ENCODE measurements around the gene PCDHGA5.
"Not testable (repeated sequence)": the region's sequence is repeated elsewhere in the genome, so short reads cannot be mapped to it uniquely, and the experiment has no call there.

PCDHGA5 gene

DNA sequence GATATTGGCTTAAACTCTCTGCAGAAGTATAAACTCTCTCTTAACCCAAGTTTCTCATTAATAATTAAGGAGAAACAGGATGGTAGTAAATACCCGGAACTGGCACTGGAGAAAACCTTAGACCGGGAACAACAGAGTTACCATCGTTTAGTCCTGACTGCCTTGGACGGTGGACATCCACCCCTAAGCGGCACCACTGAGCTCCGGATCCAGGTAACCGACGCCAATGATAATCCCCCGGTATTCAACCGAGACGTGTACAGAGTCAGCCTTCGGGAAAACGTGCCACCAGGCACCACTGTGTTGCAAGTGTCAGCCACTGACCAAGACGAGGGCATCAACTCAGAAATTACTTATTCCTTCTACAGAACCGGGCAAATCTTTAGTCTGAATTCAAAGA is 34.6 kb downstream of the PCDHGA5 start:
- TF ChIP-seq, protein P1, sequence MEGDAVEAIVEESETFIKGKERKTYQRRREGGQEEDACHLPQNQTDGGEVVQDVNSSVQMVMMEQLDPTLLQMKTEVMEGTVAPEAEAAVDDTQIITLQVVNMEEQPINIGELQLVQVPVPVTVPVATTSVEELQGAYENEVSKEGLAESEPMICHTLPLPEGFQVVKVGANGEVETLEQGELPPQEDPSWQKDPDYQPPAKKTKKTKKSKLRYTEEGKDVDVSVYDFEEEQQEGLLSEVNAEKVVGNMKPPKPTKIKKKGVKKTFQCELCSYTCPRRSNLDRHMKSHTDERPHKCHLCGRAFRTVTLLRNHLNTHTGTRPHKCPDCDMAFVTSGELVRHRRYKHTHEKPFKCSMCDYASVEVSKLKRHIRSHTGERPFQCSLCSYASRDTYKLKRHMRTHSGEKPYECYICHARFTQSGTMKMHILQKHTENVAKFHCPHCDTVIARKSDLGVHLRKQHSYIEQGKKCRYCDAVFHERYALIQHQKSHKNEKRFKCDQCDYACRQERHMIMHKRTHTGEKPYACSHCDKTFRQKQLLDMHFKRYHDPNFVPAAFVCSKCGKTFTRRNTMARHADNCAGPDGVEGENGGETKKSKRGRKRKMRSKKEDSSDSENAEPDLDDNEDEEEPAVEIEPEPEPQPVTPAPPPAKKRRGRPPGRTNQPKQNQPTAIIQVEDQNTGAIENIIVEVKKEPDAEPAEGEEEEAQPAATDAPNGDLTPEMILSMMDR (IDR thresholded peaks at IDR 0.05) = no peak
- TF ChIP-seq ZFX (IDR thresholded peaks at IDR 0.05; ENCODE audit: borderline replicate concordance) = no peak
- H3K27ac ChIP-seq = no peak overlapping the region

DNA sequence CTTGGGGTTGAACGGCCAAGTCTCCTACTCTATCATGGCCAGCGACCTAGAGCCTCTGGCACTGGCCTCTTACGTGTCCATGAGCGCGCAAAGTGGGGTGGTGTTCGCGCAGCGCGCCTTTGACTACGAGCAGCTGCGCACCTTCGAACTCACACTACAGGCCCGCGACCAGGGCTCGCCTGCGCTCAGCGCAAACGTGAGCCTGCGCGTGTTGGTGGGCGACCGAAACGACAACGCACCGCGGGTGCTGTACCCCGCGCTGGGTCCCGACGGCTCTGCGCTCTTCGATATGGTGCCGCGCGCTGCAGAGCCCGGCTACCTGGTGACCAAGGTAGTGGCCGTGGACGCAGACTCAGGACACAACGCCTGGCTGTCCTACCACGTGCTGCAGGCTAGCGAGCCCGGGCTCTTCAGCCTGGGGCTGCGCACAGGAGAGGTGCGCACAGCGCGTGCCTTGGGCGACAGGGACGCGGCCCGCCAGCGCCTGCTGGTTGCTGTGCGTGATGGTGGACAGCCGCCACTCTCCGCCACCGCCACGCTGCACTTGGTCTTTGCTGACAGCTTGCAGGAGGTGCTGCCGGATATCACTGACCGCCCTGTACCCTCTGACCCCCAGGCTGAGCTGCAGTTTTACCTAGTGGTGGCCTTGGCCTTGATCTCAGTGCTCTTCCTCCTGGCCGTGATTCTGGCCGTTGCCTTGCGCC is 35.7 kb downstream of the PCDHGA5 start:
- no peak for TF ChIP-seq ZFX (IDR thresholded peaks at IDR 0.05; ENCODE audit: borderline replicate concordance)
- TF ChIP-seq, protein P1 (IDR thresholded peaks at IDR 0.05) = no peak
- no peak overlapping the region for H3K27ac ChIP-seq

DNA sequence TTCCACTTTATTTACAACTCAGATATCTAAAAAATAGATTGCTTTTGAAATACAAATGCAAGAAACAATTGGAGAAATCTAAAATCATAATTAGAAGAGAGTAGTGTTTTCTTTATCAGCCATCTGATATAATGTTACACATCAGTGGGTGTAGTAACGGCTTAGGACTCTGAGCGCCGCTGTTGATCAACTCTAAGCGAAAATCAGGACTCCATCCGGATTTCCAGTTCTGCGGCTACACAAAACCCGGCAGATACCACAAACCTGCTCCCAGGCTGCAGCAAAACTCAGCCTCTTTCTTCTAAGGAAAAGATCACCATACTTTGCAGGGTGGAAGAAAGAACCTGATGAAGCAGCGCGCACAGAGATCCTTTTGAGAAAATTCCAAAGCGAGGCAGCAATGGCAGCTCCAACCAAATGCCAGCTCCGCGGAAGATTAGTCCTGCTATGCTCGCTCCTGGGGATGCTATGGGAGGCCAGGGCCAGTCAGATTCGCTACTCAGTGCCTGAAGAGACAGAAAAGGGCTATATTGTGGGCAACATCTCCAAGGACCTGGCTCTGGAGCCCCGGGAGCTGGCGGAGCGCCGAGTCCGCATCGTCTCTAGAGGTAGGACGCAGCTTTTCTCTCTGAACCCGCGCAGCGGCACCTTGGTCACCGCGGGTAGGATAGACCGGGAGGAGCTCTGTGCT is 38.7 kb downstream of the PCDHGA5 start, which contains the start of gene PCDHGA9:
Gene PCDHGA9, plus strand, starts transcription at position 226 of the 691 bp plus-strand sequence. Its CDS starts 175 bp downstream, at position 401.
- H3K27ac ChIP-seq = no peak within 1 kb of the TSS
- TF ChIP-seq, protein P1 (IDR thresholded peaks at IDR 0.05) = peak; percentile 82
- TF ChIP-seq ZFX (IDR thresholded peaks at IDR 0.05; ENCODE audit: borderline replicate concordance) = no peak

DNA sequence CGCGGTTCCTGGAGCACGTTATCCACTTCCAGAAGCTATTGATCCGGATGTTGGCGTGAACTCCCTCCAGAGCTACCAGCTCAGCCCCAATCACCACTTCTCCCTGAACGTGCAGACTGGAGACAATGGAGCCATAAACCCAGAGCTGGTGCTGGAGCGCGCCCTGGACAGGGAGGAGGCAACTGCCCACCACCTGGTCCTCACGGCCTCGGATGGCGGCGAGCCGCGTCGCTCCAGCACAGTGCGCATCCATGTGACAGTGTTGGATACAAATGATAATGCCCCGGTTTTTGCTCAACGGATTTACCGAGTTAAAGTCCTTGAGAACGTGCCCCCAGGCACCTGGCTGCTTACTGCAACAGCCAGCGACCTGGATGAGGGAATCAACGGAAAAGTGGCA is 39.4 kb downstream of the PCDHGA5 start:
- TF ChIP-seq ZFX (IDR thresholded peaks at IDR 0.05; ENCODE audit: borderline replicate concordance) = no peak
- TF ChIP-seq, protein P1 (IDR thresholded peaks at IDR 0.05) = no peak
- H3K27ac ChIP-seq = no peak overlapping the region

DNA sequence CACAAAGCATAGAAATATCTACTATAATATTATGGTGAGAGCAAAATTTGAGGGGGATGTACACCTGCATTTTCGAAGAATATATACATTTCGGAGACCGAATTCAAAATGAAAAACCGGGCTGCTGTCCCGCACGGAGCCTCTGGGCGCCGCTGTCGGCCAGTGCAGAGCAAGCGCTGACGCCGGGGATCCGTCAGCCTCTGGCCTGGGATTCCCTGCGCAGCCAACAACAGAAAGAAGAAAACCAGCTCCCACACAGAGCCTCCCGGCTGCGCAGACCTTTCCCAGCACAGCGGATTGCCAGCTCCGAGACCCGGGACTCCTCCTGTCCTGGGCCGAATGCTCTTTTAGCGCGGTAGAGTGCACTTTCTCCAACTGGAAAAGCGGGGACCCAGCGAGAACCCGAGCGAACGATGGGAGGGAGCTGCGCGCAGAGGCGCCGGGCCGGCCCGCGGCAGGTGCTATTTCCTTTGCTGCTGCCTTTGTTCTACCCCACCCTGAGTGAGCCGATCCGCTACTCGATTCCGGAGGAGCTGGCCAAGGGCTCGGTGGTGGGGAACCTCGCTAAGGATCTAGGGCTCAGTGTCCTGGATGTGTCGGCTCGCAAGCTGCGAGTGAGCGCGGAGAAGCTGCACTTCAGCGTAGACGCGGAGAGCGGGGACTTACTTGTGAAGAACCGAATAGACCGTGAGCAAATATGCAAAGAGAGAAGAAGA is 44.0 kb downstream of the PCDHGA5 start, which contains the start of gene PCDHGB6:
Gene PCDHGB6, plus strand, starts transcription at position 232 of the 716 bp plus-strand sequence. Its CDS starts 182 bp downstream, at position 414.
- H3K27ac ChIP-seq = not testable (repeated sequence)
- TF ChIP-seq, protein P1 (IDR thresholded peaks at IDR 0.05) = peak; percentile 78

DNA sequence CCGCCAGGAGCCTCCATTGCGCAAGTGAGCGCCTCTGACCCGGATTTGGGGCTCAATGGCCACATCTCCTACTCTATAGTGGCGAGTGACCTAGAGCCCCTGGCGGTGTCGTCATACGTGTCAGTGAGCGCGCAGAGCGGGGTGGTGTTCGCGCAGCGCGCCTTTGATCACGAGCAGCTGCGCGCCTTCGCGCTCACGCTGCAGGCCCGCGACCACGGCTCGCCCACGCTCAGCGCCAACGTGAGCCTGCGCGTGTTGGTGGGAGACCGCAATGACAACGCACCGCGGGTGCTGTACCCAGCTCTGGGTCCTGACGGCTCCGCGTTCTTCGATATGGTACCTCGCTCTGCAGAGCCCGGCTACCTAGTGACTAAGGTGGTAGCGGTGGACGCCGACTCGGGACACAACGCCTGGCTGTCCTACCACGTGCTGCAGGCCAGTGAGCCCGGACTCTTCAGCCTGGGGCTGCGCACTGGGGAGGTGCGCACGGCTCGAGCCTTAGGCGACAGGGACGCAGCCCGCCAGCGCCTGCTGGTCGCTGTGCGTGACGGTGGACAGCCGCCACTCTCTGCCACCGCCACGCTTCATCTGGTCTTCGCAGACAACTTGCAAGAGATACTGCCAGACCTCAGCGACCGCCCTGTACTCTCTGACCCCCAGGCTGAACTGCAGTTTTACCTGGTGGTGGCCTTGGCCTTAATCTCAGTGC is 45.8 kb downstream of the PCDHGA5 start:
- no peak overlapping the region for H3K27ac ChIP-seq
- no peak for TF ChIP-seq ZFX (IDR thresholded peaks at IDR 0.05; ENCODE audit: borderline replicate concordance)
- TF ChIP-seq, protein P1 (IDR thresholded peaks at IDR 0.05) = no peak

Measured in 22Rv1 (cell line).